CD14-positive monocyte (primary cell): ENCODE data around the gene CADM2. TPM values are rescaled to one million over a fixed set of nuclear protein-coding genes. Genes with fewer than 3 reads are reported as not detected.

Experiments used
- DNase-seq, 3 donors: peaks; one replicate each; pipeline ENCODE4 v3.0.0-alpha.2; 2011 to 2022
- H2AFZ ChIP-seq: 2 replicates; pipeline ENCODE4 v1.6.0; 2012; ENCODE audit warnings: mild to moderate bottlenecking, low read depth, low read length, inconsistent platforms; ENCODE audit not compliant: insufficient read depth, poor library complexity, severe bottlenecking
- H3K27ac ChIP-seq, 2 donors: 1 replicate in 1 of 2; 2 replicates in 1 of 2; pipeline ENCODE4 v1.5.1; 2012 to 2013; ENCODE audit warnings: low read length in 2 of 2, control low read depth in 1 of 2, inconsistent platforms in 1 of 2, low read depth in 1 of 2, mild to moderate bottlenecking in 1 of 2
- H3K27me3 ChIP-seq, 2 donors: one replicate each; pipeline versions ENCODE4 v1.6.0 to v1.6.1; 2011 to 2013; ENCODE audit warnings: low read length in 2 of 2; ENCODE audit not compliant: control insufficient read depth in 2 of 2, insufficient read depth in 2 of 2
- H3K36me3 ChIP-seq, 2 donors: replicated peaks in 1 of 2; 1 replicate in 1 of 2; 2 replicates in 1 of 2; pipeline versions ENCODE4 v1.5.1 to v1.6.1; 2012 to 2013; ENCODE audit warnings: low read length in 2 of 2, control low read depth in 1 of 2, inconsistent platforms in 1 of 2, mild to moderate bottlenecking in 1 of 2; ENCODE audit not compliant: insufficient read depth in 2 of 2, control insufficient read depth in 1 of 2
- H3K4me1 ChIP-seq, 2 donors: 1 replicate in 1 of 2; 2 replicates in 1 of 2; pipeline versions ENCODE4 v1.5.1 to v1.6.1; 2012 to 2013; ENCODE audit warnings: low read length in 2 of 2, control low read depth in 1 of 2, inconsistent platforms in 1 of 2, mild to moderate bottlenecking in 1 of 2, moderate library complexity in 1 of 2; ENCODE audit not compliant: insufficient read depth in 2 of 2, control insufficient read depth in 1 of 2
- H3K4me2 ChIP-seq: replicated peaks from 2 replicates; pipeline ENCODE3; 2012; ENCODE audit warnings: low read length, moderate library complexity, mild to moderate bottlenecking; ENCODE audit not compliant: poor library complexity, severe bottlenecking; ENCODE audit errors: extremely low read depth
- H3K4me3 ChIP-seq, 3 experiments: fragments of 200-600 bp in 1 of 3; sonication (generic) in 1 of 3; replicated peaks in 1 of 3; 1 replicate in 2 of 3; 2 replicates in 1 of 3; pipeline ENCODE4 v1.5.1; 2011 to 2013; ENCODE audit warnings: low read length in 3 of 3, mild to moderate bottlenecking in 3 of 3, control low read depth in 2 of 3, low read depth in 2 of 3, inconsistent platforms in 1 of 3, moderate library complexity in 1 of 3
- H3K79me2 ChIP-seq: 2 replicates; pipeline ENCODE4 v1.6.0; 2012; ENCODE audit warnings: mild to moderate bottlenecking, control low read depth, inconsistent platforms, low read length, moderate library complexity; ENCODE audit not compliant: insufficient read depth
- H3K9ac ChIP-seq: 2 replicates; pipeline ENCODE4 v1.6.0; 2017; ENCODE audit warnings: low read length, mild to moderate bottlenecking; ENCODE audit not compliant: insufficient read depth, poor library complexity, severe bottlenecking
- H3K9me3 ChIP-seq, 2 donors: replicated peaks in 1 of 2; 1 replicate in 1 of 2; 2 replicates in 1 of 2; pipeline versions ENCODE4 v1.5.1 to v1.6.1; 2012 to 2013; ENCODE audit warnings: low read length in 2 of 2, control low read depth in 1 of 2; ENCODE audit not compliant: control insufficient read depth in 1 of 2, insufficient read depth in 1 of 2
- H4K20me1 ChIP-seq: 2 replicates; pipeline ENCODE4 v1.6.0; 2012; ENCODE audit warnings: mild to moderate bottlenecking, low read length, control low read depth, moderate library complexity; ENCODE audit not compliant: insufficient read depth
- H3K27ac Mint-ChIP-seq, 7 donors: one replicate each; pipeline ENCODE4 v1.8.0; 2020; ENCODE audit warnings: mild to moderate bottlenecking in 7 of 7, mixed read lengths in 7 of 7, moderate library complexity in 6 of 7, inconsistent platforms in 2 of 7
- H3K27me3 Mint-ChIP-seq, 3 donors: one replicate each; pipeline ENCODE4 v1.8.0; 2021 to 2022; ENCODE audit warnings: low read depth in 3 of 3, mild to moderate bottlenecking in 3 of 3, mixed read lengths in 3 of 3, moderate library complexity in 3 of 3, inconsistent platforms in 1 of 3
- H3K36me3 Mint-ChIP-seq, 2 donors: one replicate each; pipeline ENCODE4 v1.8.0; 2020; ENCODE audit warnings: mixed read lengths in 2 of 2, inconsistent platforms in 1 of 2, mild to moderate bottlenecking in 1 of 2
- H3K4me1 Mint-ChIP-seq: one replicate; pipeline ENCODE4 v1.8.0; 2020; ENCODE audit warnings: mild to moderate bottlenecking, mixed read lengths
- H3K4me3 Mint-ChIP-seq, 2 donors: one replicate each; pipeline ENCODE4 v1.8.0; 2020; ENCODE audit warnings: mild to moderate bottlenecking in 2 of 2, mixed read lengths in 2 of 2, moderate library complexity in 1 of 2
- H3K9me3 Mint-ChIP-seq, 7 donors: one replicate each; pipeline ENCODE4 v1.8.0; 2020 to 2022; ENCODE audit warnings: mixed read lengths in 7 of 7, mild to moderate bottlenecking in 6 of 7, moderate library complexity in 6 of 7, inconsistent platforms in 2 of 7
- CTCF ChIP-seq: fragments of 200-600 bp; IDR thresholded peaks from one replicate; pipeline ENCODE4 v1.8.0; 2022; ENCODE audit warnings: antibody characterized with exemption, mild to moderate bottlenecking
- WGBS: methylation state at CpG from one replicate; pipeline ENCODE4 v1.1.5; 2013; ENCODE audit warnings: missing lambda C conversion rate; ENCODE audit not compliant: insufficient coverage; 5-methylcytosine and 5-hydroxymethylcytosine counted together
- intact Hi-C, 2 donors: fragments of 100-400 bp; cut with micrococcal nuclease; formaldehyde crosslinking; loops; one replicate each; pipeline versions ENCODE4 v1.15.0 to v1.15.1; 2023
- polyA plus RNA-seq, 3 donors: library from polyadenylated mRNA; depleted of rRNA in 1 of 3; unstranded in 2 of 3; stranded (reverse) in 1 of 3; fragments of 300-500 nt in 2 of 3; fragments of >200 nt in 1 of 3; fragmentation: Illumina TruSeq in 2 of 3; gene quantifications; 1 replicate in 2 of 3; 2 replicates in 1 of 3; pipeline ENCODE4 v1.2.3, GENCODE V29; 2012 to 2021

CADM2 gene
- polyA plus RNA-seq, 3 donors, result not detected

- Mint-ChIP-seq H3K27ac (peak overlapping the region in 1 of 7 donors; percentile 21), H3K27me3 (no peaks in the 10 kb centered on the region), H3K4me1 (no peaks in the 10 kb centered on the region), H3K4me3 (no peak overlapping the region), H3K36me3 (no peaks in the 10 kb centered on the region), H3K9me3 (peaks cover 0 to 1% (median 0%) of the 10 kb centered on the region in 7 donors)
- WGBS, result 65% methylated on average over 2 of the region's 6 CpGs
- Histone ChIP-seq H3K4me3 (no peak overlapping the region), H3K4me2 (no peak overlapping the region), H3K9me3 (no peaks in the 10 kb centered on the region), H3K9ac (no peak overlapping the region), H3K27me3 (no peaks in the 10 kb centered on the region), H4K20me1 (no peaks in the 10 kb centered on the region), H3K27ac (no peak overlapping the region), H2AFZ (no peak overlapping the region), H3K4me1 (no peaks in the 10 kb centered on the region), H3K36me3 (no peaks in the 10 kb centered on the region), H3K79me2 (no peaks in the 10 kb centered on the region)
- no peak for DNase-seq
- no peak for TF ChIP-seq CTCF
- intact Hi-C loops, result no loop called here
These were observed 402.1 kb downstream of the CADM2 start for GRCh38 chr3:85360742-85361387.

DNA sequence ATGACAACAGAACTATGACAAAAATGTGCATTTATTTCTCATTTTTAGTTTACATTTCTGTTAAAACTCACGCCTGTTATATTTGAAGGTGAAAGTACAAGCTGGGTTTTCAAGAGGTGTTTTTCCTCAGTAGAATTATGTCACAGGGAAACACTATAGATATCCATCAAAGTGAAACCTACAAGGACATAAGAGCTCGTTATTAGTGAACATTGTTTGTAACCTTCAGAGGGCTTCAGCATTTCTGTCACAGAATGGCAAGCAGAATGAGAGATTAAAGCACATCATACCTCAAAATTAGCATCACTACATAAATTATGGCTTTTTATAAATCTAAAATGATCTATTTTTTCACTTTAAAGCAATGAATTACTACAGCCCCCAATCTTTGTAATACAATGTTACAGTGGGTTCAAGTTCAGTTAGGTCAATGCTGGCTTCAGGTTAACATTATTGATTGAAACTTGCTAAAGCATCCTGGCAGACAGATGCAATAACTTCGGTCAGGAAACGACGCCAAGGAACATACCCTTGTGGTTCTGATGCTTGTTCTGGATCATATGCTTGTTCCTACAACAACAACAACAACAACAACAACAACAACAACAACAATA, 405.6 kb downstream of the CADM2 start:
- Histone ChIP-seq H3K9ac (no peak overlapping the region), H3K4me2 (no peak overlapping the region), H3K9me3 (no peaks in the 10 kb centered on the region), H4K20me1 (no peaks in the 10 kb centered on the region), H3K36me3 (no peaks in the 10 kb centered on the region), H3K79me2 (no peaks in the 10 kb centered on the region), H2AFZ (no peak overlapping the region), H3K27ac (no peak overlapping the region), H3K4me1 (no peaks in the 10 kb centered on the region), H3K27me3 (no peaks in the 10 kb centered on the region), H3K4me3 (no peak overlapping the region)
- H3K27ac Mint-ChIP-seq, result no peak overlapping the region
- DNase-seq, result no peak
- WGBS, result no CpG with 5 or more reads among the region's 5 CpGs
- intact Hi-C loops, result no loop called here
- no peaks in the 10 kb centered on the region for H3K36me3 Mint-ChIP-seq
- no peak for TF ChIP-seq CTCF
- no peak overlapping the region for H3K4me3 Mint-ChIP-seq
- no peaks in the 10 kb centered on the region for H3K27me3 Mint-ChIP-seq
- no peaks in the 10 kb centered on the region for H3K4me1 Mint-ChIP-seq
- H3K9me3 Mint-ChIP-seq, result peaks cover 0 to 1% (median 0%) of the 10 kb centered on the region in 7 donors
